NCI-H187 (cell line): ENCODE data around the gene KSR2.

Experiments used
- DNase-seq, 2 experiments: peaks; one replicate each; lab custom pipeline; 2025; lab: John Stamatoyannopoulos, UW

The KSR2 gene

GRCh38 chr12:117689857-117690256, 278.9 kb downstream of the KSR2 start:
- no peak for DNase-seq

GRCh38 chr12:117688446-117688845, 280.3 kb downstream of the KSR2 start:
- DNase-seq: no peak

GRCh38 chr12:117686911-117687377, 281.8 kb downstream of the KSR2 start:
- DNase-seq: no peak

- DNase-seq: no peak
Measured at GRCh38 chr12:117686210-117686609, 282.6 kb downstream of the KSR2 start.

GRCh38 chr12:117685110-117685926, 283.5 kb downstream of the KSR2 start:
- DNase-seq: peak in 1 of 2 experiments; percentile 30

- no peak for DNase-seq
Measured at GRCh38 chr12:117684471-117684870, 284.3 kb downstream of the KSR2 start.

- no peak for DNase-seq
Measured at GRCh38 chr12:117680312-117680711, 288.5 kb downstream of the KSR2 start.

GRCh38 chr12:117679776-117680175, 289.0 kb downstream of the KSR2 start:
- DNase-seq: no peak

- DNase-seq: no peak
Measured at GRCh38 chr12:117674763-117675162, 294.0 kb downstream of the KSR2 start.

- no peak for DNase-seq
Measured at GRCh38 chr12:117674313-117674712, 294.5 kb downstream of the KSR2 start.

GRCh38 chr12:117671734-117672133, 297.1 kb downstream of the KSR2 start:
- DNase-seq: peak in 1 of 2 experiments; percentile 42

- DNase-seq: no peak
Measured at GRCh38 chr12:117664169-117664568, 304.6 kb downstream of the KSR2 start.

- DNase-seq: no peak
Measured at GRCh38 chr12:117662620-117663395, 306.0 kb downstream of the KSR2 start.

GRCh38 chr12:117662220-117662619, 306.6 kb downstream of the KSR2 start:
- DNase-seq: no peak

- no peak for DNase-seq
Measured at GRCh38 chr12:117661471-117661870, 307.3 kb downstream of the KSR2 start.

GRCh38 chr12:117660896-117661295, 307.9 kb downstream of the KSR2 start:
- DNase-seq: no peak

GRCh38 chr12:117658226-117658625, 310.6 kb downstream of the KSR2 start:
- no peak for DNase-seq

- no peak for DNase-seq
Measured at GRCh38 chr12:117649796-117650195, 319.0 kb downstream of the KSR2 start.

GRCh38 chr12:117646520-117646919, 322.3 kb downstream of the KSR2 start:
- DNase-seq: peak in 1 of 2 experiments; percentile 27

- no peak for DNase-seq
Measured at GRCh38 chr12:117645473-117645872, 323.3 kb downstream of the KSR2 start.

- DNase-seq: no peak
Measured at GRCh38 chr12:117643971-117644370, 324.8 kb downstream of the KSR2 start.

- no peak for DNase-seq
Measured at GRCh38 chr12:117641885-117642284, 326.9 kb downstream of the KSR2 start.

GRCh38 chr12:117640511-117640910, 328.3 kb downstream of the KSR2 start:
- no peak for DNase-seq
